Measurements from ENCODE around the gene NDUFB8.

Gene NDUFB8

DNA sequence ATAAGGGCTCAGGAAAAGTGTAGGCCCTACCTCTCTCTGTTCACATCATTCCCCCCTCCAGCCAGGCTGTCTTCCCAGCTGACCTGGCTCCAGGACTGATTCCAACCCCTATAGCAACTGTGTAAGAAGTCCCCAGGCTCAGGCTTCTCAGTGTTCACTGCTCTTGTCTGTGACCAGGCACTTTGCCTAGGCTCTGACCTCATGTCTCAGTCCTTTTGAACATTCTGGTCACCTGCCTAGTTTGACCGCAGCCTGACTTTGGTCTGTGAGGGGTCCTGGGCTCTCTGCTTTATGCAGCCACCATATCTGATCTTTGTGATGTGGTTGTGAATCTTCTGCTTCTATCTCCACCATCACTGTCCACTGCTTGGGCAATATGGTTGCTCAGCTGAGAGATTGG is 30.6 kb upstream of the NDUFB8 start:
- DNase-seq (ENCODE audit: low read depth): no peak
- no peak overlapping the region for H3K4me3 ChIP-seq (ENCODE audit: low read length)
- TF ChIP-seq, protein P1, sequence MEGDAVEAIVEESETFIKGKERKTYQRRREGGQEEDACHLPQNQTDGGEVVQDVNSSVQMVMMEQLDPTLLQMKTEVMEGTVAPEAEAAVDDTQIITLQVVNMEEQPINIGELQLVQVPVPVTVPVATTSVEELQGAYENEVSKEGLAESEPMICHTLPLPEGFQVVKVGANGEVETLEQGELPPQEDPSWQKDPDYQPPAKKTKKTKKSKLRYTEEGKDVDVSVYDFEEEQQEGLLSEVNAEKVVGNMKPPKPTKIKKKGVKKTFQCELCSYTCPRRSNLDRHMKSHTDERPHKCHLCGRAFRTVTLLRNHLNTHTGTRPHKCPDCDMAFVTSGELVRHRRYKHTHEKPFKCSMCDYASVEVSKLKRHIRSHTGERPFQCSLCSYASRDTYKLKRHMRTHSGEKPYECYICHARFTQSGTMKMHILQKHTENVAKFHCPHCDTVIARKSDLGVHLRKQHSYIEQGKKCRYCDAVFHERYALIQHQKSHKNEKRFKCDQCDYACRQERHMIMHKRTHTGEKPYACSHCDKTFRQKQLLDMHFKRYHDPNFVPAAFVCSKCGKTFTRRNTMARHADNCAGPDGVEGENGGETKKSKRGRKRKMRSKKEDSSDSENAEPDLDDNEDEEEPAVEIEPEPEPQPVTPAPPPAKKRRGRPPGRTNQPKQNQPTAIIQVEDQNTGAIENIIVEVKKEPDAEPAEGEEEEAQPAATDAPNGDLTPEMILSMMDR (conservative IDR thresholded peaks at IDR 0.05; ENCODE audit: low read length): no peak

DNA sequence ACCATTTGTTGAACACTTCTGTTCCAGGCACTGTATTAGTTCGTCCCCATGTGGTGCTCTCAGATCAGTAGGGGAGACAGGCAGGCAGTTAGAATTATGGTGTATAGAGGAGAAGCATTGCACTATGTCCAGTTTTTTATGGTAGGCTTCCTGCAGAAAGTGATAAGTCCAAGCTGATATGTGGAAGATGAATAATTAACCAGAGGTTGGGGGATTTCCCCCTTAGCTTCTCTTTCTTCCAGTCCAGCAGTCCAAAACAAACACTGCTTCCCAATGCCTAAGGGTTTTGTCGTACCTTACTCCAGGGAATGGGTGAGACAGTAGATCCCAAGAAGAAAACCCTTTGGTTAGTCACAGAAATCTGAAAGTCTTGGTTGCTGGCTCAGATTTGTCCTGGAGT is 25.2 kb upstream of the NDUFB8 start:
- H3K4me3 ChIP-seq (ENCODE audit: low read length): no peak overlapping the region
- DNase-seq (ENCODE audit: low read depth): no peak
- TF ChIP-seq, protein P1 (conservative IDR thresholded peaks at IDR 0.05; ENCODE audit: low read length): no peak

DNA sequence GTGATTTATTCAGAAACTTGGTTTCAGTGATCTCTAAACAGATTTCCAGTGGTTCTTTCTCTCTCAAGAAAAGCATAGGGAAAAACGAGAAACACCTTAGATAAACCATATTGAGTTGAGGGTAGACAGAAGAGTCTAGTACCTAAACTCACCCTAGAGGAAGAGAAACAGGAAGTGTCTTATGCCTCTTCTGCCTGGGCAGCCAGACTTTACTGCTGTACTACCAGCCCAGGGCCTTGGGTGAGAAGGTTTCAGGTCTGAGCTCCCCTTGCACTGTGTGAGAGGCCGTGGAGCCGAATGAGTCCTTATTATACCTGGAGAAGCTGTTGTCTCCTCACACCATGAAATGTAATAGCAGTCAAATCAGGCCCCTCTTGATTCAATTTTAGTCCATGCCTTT is 24.3 kb upstream of the NDUFB8 start:
- no peak for DNase-seq (ENCODE audit: low read depth)

DNA sequence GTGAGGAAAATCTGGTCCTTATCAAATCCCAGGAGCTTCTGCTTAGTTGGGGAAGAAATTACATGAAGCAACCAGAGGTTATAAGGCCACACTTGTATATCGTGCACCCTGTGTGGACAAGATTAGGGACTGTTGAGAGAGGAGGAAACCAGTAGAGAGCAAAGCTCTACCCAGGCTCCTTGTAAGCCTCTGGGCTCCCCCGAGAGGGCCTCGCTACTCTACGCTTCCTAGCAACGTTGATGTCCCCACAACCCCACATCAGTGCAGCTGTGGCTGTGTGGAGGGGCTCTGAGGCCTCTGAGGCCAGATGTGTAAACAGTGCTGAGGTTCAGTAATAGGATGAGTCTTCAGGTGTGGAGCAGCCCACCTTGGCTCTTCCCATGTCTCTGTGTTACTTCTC is 22.1 kb upstream of the NDUFB8 start:
- DNase-seq (ENCODE audit: low read depth): no peak
- TF ChIP-seq, protein P1 (conservative IDR thresholded peaks at IDR 0.05; ENCODE audit: low read length): no peak

More for the DNA sequence above, 24.3 kb upstream of the NDUFB8 start:
- TF ChIP-seq, protein P1 (conservative IDR thresholded peaks at IDR 0.05; ENCODE audit: low read length): no peak
- H3K4me3 ChIP-seq (ENCODE audit: low read length): no peak overlapping the region

DNA sequence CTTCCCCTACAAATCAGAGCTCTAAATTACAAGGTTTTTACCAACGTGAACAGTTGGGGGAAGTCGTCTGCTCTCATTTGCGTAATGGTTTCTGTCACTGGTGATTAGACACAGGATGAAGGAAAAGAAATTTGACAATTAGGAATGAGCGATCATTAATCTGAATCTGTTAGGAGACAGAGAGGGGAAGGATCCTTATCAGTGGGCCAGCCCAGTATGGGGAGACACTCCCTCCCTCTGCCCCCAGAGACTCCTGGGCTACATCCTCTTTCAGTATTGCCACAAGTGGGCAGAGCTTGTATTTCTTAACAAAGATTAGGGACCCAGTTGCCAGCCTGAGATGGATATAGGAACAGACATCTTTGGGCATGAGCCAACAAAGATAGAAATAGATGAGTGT is 21.5 kb upstream of the NDUFB8 start:
- DNase-seq (ENCODE audit: low read depth): no peak
- TF ChIP-seq, protein P1 (conservative IDR thresholded peaks at IDR 0.05; ENCODE audit: low read length): no peak
- no peak overlapping the region for H3K4me3 ChIP-seq (ENCODE audit: low read length)

More for the DNA sequence above, 22.1 kb upstream of the NDUFB8 start:
- no peak overlapping the region for H3K4me3 ChIP-seq (ENCODE audit: low read length)

DNA sequence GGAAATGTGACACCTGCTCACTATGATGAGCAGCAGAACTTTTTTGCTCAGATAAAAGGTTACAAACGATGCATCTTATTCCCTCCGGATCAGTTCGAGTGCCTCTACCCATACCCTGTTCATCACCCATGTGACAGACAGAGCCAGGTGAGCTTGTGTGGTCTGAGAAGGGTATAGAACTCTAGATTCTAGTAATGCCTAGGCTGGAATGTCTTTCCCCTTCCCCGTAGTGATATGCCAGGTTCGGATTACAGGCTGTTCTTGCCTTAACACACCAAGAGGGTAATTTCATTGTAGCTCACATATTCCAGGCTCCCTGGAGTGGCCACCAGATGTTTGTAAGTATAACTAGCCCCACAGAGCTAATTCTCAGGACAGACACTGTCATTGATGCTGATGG is 15.3 kb upstream of the NDUFB8 start:
- TF ChIP-seq, protein P1 (conservative IDR thresholded peaks at IDR 0.05; ENCODE audit: low read length): no peak
- DNase-seq (ENCODE audit: low read depth): no peak
- H3K4me3 ChIP-seq (ENCODE audit: low read length): no peak overlapping the region

DNA sequence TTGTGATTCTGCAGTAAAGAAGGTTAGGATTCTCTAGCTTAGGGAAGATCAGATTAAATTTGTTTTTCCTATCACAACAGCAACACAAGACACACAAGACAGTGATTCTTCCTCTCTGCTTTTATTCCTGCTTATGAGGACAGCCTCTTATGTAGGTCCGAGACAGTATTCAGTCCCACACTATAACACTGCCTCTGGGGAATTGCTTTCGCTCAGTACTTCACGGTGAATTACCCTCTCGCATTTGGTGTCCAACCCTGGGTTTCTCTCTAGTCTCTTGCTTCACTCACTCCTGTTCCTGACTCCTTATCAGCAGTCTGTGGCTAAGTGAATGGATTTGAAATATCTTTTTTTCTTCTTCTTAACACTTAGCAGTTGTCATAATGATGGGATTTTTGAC is 7.8 kb upstream of the NDUFB8 start:
- TF ChIP-seq, protein P1 (conservative IDR thresholded peaks at IDR 0.05; ENCODE audit: low read length): no peak
- H3K4me3 ChIP-seq (ENCODE audit: low read length): no peak overlapping the region
- DNase-seq (ENCODE audit: low read depth): no peak

All from AG10803 (cell line).